Adrenal gland (tissue), 5 donors: ENCODE results near the gene FRMD8.
A peak's percentile ranks its signal among the peaks of the same experiment; 100 is the strongest.

Experiments used
- CTCF ChIP-seq, 6 experiments: fragments of 450-650 bp in 4 of 6; fragments of 200-600 bp in 2 of 6; sonication (generic) in 1 of 6; IDR thresholded peaks; 1 replicate in 5 of 6; 2 replicates in 1 of 6; pipeline versions ENCODE4 v1.5.1 to v1.8.0; 2016 to 2021; ENCODE audit warnings: antibody characterized with exemption in 6 of 6, mild to moderate bottlenecking in 2 of 6, moderate library complexity in 1 of 6
- POLR2A ChIP-seq, 2 donors: fragments of 450-650 bp; IDR thresholded peaks; one replicate each; pipeline ENCODE4 v1.6.1; 2017; ENCODE audit warnings: antibody characterized with exemption in 2 of 2, mild to moderate bottlenecking in 2 of 2, moderate library complexity in 1 of 2
- donor health status: DM: no; HTN: no; CAD: no.

DNA sequence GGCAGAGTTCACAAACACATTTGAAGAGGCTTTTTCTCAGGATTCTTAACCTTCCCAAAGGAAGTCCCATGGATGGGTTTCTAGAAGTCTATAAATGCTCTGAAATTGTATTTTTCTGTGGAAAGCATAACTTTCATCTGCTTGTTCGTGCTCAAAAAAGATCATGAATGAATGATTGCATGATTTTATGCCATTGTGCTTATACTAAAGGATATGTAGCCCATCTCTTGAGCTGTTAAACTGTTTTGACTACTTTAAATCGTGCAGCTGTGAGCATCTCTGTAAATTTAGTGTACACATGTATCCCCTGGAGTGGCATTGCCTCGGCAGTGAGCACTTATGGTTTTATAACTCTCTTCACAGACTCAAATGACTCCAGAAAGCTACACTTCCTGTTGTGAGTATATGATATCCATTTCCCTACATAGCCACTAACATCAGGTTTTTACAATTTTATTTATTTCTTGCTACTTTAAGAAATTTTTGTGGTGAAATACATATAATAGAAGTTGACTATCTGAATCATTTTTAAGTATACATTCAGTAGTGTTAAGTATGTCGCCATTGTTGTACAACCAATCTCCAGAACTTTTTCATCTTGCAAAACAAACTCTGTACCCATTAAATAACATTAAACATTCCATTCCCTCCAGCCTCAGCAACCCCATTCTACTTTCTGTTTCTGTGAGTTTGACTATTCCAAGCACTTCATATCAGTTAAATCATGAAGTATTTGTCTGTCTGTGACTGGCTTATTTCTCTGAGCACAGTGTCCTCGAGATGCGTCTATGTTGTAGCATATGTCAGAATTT, 44.2 kb downstream of the FRMD8 start:
- TF ChIP-seq CTCF (IDR thresholded peaks at IDR 0.05) (no peak), POLR2A (IDR thresholded peaks at IDR 0.05) (peak in 1 of 2 donors; percentile 63)
